HepG2 (cell line): ENCODE data around the gene SLC25A25. TPM values are rescaled to one million over a fixed set of nuclear protein-coding genes. Genes with fewer than 3 reads are reported as not detected.
A peak's percentile ranks its signal among the peaks of the same experiment; 100 is the strongest.

ENCODE experiments used
- ATAC-seq: fragments of 200-7000 bp; cut with Tn5 transposase; 3 replicates; pipeline ENCODE4 v1.9.1; 2020; ENCODE audit warnings: mild to moderate bottlenecking, moderate library complexity
- BruUV-seq: library from RNA; stranded (reverse); fragments of 400-500 nt; replicated peaks from 2 replicates; lab custom pipeline; 2021; lab: Mats Ljungman, UMichigan
- CTCF ChIA-PET: fragments of 300-600 bp; formaldehyde crosslinking; extraction: SDS; loops from one replicate; lab custom pipeline; 2021; ENCODE audit warnings: low total read pairs, inconsistent platforms, low intra/inter-chr PET ratio; lab: Yijun Ruan, JAX
- POLR2A ChIA-PET: fragments of 350-600 bp; sonication (Branson Sonifier 250); formaldehyde crosslinking; loops from one replicate; lab custom pipeline; 2020; ENCODE audit warnings: antibody characterized with exemption, inconsistent platforms; lab: Yijun Ruan, JAX
- DNase-seq: peaks from one replicate; pipeline ENCODE4 v3.0.0-alpha.2; 2015; ENCODE audit warnings: low spot score
- FAIRE-seq: peaks from 3 replicates; lab custom pipeline; 2011; peaks lifted over from hg19 to GRCh38; lab: Jason Lieb, UNC
- H2AFZ ChIP-seq: one replicate; pipeline ENCODE4 v1.6.1; 2011; ENCODE audit warnings: low read length, inconsistent platforms
- H3K27ac ChIP-seq: fragments of 300-600 bp; 3 replicates; pipeline ENCODE4 v1.8.0; 2011; ENCODE audit warnings: mixed run types, mild to moderate bottlenecking, mixed read lengths, low read length, inconsistent platforms; ENCODE audit not compliant: insufficient read depth; ENCODE audit errors: extremely low read length
- H3K27me3 ChIP-seq, 2 experiments: fragments of 200-600 bp in 1 of 2; 2 replicates in 1 of 2; 3 replicates in 1 of 2; pipeline versions ENCODE4 v1.6.0 to v1.8.0; 2011; ENCODE audit warnings: low read length in 2 of 2, mild to moderate bottlenecking in 2 of 2, moderate library complexity in 2 of 2, inconsistent platforms in 1 of 2; ENCODE audit not compliant: insufficient read depth in 2 of 2, control insufficient read depth in 1 of 2
- H3K36me3 ChIP-seq, 2 experiments: fragments of 200-600 bp in 1 of 2; replicated peaks in 1 of 2; 2 replicates in 1 of 2; 3 replicates in 1 of 2; pipeline versions ENCODE4 v1.5.1 to v1.8.0; 2011; ENCODE audit warnings: low read length in 2 of 2, inconsistent platforms in 1 of 2; ENCODE audit not compliant: insufficient read depth in 2 of 2, control insufficient read depth in 1 of 2
- H3K4me1 ChIP-seq: 2 replicates; pipeline ENCODE4 v1.5.1; 2012; ENCODE audit warnings: low read length, inconsistent platforms; ENCODE audit not compliant: insufficient read depth
- H3K4me2 ChIP-seq: 2 replicates; pipeline ENCODE4 v1.6.0; 2011; ENCODE audit warnings: low read depth, low read length, inconsistent platforms
- H3K4me3 ChIP-seq, 3 experiments: fragments of 200-600 bp in 1 of 3; sonication (generic), shearing (Covaris generic) in 1 of 3; replicated peaks in 1 of 3; 2 replicates each; pipeline ENCODE4 v1.5.1; 2011 to 2016; ENCODE audit warnings: low read length in 3 of 3, inconsistent platforms in 2 of 3, low read depth in 2 of 3, mild to moderate bottlenecking in 2 of 3, control low read depth in 1 of 3, mixed read lengths in 1 of 3; ENCODE audit not compliant: insufficient read depth in 1 of 3
- H3K79me2 ChIP-seq: one replicate; pipeline ENCODE4 v1.6.1; 2011; ENCODE audit warnings: low read length, inconsistent platforms; ENCODE audit not compliant: insufficient read depth
- H3K9ac ChIP-seq: 2 replicates; pipeline ENCODE4 v1.6.0; 2011; ENCODE audit warnings: mild to moderate bottlenecking, low read depth, low read length, inconsistent platforms; ENCODE audit not compliant: insufficient read depth
- H3K9me3 ChIP-seq: 2 replicates; pipeline ENCODE4 v1.5.1; 2012; ENCODE audit warnings: mild to moderate bottlenecking, low read length
- H4K20me1 ChIP-seq: 2 replicates; pipeline ENCODE4 v1.6.0; 2011; ENCODE audit warnings: inconsistent platforms, mild to moderate bottlenecking, low read length, moderate library complexity; ENCODE audit not compliant: insufficient read depth
- TBP ChIP-seq: sonication (generic); formaldehyde crosslinking; IDR thresholded peaks from 2 replicates; pipeline ENCODE4 v1.5.0; 2020; ENCODE audit warnings: missing genetic modification reagents
- ZNF121 ChIP-seq: sonication (generic); formaldehyde crosslinking; IDR thresholded peaks from 2 replicates; pipeline ENCODE4 v1.5.0; 2020; ENCODE audit warnings: mild to moderate bottlenecking, missing genetic modification reagents
- ZNF816 ChIP-seq: sonication (generic); formaldehyde crosslinking; IDR thresholded peaks from 2 replicates; pipeline ENCODE4 v1.8.0; 2022; ENCODE audit warnings: missing genetic modification reagents, mild to moderate bottlenecking, borderline replicate concordance
- WGBS: methylation state at CpG from one replicate; pipeline ENCODE4 v1.1.6; 2017; ENCODE audit warnings: low lambda C conversion rate; 5-methylcytosine and 5-hydroxymethylcytosine counted together
- in situ Hi-C: cut with HindIII; loops from 2 replicates; pipeline ENCODE4 v1.10.0; 2017; ENCODE audit warnings: low pct_unique_long_range_greater_than_20kb; ENCODE audit not compliant: extremely low pct_ligation_motif_present
- intact Hi-C: fragments of 100-400 bp; cut with micrococcal nuclease; formaldehyde crosslinking; loops from one replicate; pipeline ENCODE4 v1.10.0; 2022; ENCODE audit not compliant: unreplicated experiment
- polyA plus RNA-seq, 8 experiments: library from polyadenylated mRNA; depleted of rRNA in 3 of 8; stranded (reverse) in 7 of 8; unstranded in 1 of 8; fragments of >200 nt; fragmentation: Illumina TruSeq in 4 of 8; extraction: Trizol in 4 of 8; gene quantifications; 2 replicates each; pipeline versions ENCODE4 v1.2.1 to v1.2.3, GENCODE V29; 2011 to 2016; ENCODE audit warnings: low read depth in 4 of 8, missing spikeins in 1 of 8, mixed read lengths in 1 of 8; ENCODE audit not compliant: insufficient read depth in 1 of 8
- total RNA-seq, 5 experiments: library from RNA; depleted of rRNA; stranded (reverse); fragments of >200 nt; fragmentation: Illumina TruSeq; extraction: Trizol; gene quantifications; 2 replicates each; pipeline ENCODE4 v1.2.3, GENCODE V29; 2016; ENCODE audit warnings: low read depth in 1 of 5

Gene SLC25A25
- total and polyA plus RNA-seq, 2 of the 13 experiments (the other 11 are each of a cell fraction or from before 2014, with no cell fraction given) = 10.5 to 24.8 TPM

GRCh38 chr9:128053560-128053959 is 14.5 kb upstream of the SLC25A25 start:
- Histone ChIP-seq H3K4me2 (no peak overlapping the region), H3K4me1 (peaks cover 92% of the 10 kb centered on the region), H3K9ac (no peak overlapping the region), H3K9me3 (no peaks in the 10 kb centered on the region), H3K27ac (no peak overlapping the region), H3K4me3 (no peak overlapping the region), H4K20me1 (no peaks in the 10 kb centered on the region), H2AFZ (no peak overlapping the region)
- 74% methylated on average over 11 of the region's 11 CpGs for WGBS
- FAIRE-seq (no peak), DNase-seq (no peak)
- BruUV-seq = no TSS peak
- ChIA-PET POLR2A (interaction anchor here (3.0 kb wide), 1 partner anchor 102 kb away, joined by 13 read pairs; no protein-coding TSS in a partner anchor), CTCF (no interaction called here)
- no peak for TF ChIP-seq TBP
- TF ChIP-seq, all 625 proteins: peak for 0
- in situ Hi-C loops (no loop called here), intact Hi-C loops (no loop called here)
- Histone ChIP-seq H3K36me3 (no peaks in the 10 kb centered on the region), H3K27me3 (no peaks in the 10 kb centered on the region; a peak in 1 of 5 replicates), H3K79me2 (no peaks in the 10 kb centered on the region)
- no peak for ATAC-seq

DNA sequence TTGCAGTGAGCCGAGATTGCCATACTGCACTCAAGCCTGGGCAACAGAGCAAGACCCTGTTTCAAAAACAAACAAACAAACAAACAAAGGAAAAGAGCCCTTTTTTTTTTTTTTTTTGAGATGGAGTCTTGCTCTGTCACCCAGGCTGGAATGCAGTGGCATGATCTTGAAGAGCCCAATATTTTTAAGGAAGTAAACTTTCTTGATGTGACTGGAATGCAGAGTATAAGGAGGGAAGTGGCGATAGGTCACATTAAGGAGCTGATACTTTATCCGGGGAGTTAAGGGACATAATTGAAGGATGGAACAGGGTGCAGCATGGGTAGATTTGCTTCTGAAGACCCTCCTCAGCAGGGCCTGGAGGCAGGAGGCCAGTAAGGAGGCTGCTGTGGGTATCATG is 13.9 kb upstream of the SLC25A25 start:
- peak; percentile 42; the same call in 1 of the 2 replicates for TF ChIP-seq ZNF121 (CRISPR knock-in tag)
- TF ChIP-seq ZNF816 (CRISPR knock-in tag) = no peak
- intact Hi-C loops (no loop called here), in situ Hi-C loops (no loop called here)
- H3K79me2 ChIP-seq = no peaks in the 10 kb centered on the region
- no peaks in the 10 kb centered on the region; a peak in 1 of 5 replicates for H3K27me3 ChIP-seq
- no peak overlapping the region for H3K4me2 ChIP-seq
- DNase-seq (no peak), ATAC-seq (no peak), FAIRE-seq (no peak)
- H3K4me3 ChIP-seq = no peak overlapping the region
- H3K27ac ChIP-seq = no peak overlapping the region
- BruUV-seq = no TSS peak
- ChIA-PET CTCF (no interaction called here), POLR2A (no interaction called here)
- peaks cover 93% of the 10 kb centered on the region for H3K4me1 ChIP-seq
- no peak overlapping the region for H3K9ac ChIP-seq
- no peaks in the 10 kb centered on the region for H3K36me3 ChIP-seq
- H4K20me1 ChIP-seq = no peaks in the 10 kb centered on the region
- no peaks in the 10 kb centered on the region for H3K9me3 ChIP-seq
- 44% methylated on average over 3 of the region's 3 CpGs for WGBS
- H2AFZ ChIP-seq = no peak overlapping the region
